ENCODE measurements around the gene GID4.

The GID4 gene

DNA sequence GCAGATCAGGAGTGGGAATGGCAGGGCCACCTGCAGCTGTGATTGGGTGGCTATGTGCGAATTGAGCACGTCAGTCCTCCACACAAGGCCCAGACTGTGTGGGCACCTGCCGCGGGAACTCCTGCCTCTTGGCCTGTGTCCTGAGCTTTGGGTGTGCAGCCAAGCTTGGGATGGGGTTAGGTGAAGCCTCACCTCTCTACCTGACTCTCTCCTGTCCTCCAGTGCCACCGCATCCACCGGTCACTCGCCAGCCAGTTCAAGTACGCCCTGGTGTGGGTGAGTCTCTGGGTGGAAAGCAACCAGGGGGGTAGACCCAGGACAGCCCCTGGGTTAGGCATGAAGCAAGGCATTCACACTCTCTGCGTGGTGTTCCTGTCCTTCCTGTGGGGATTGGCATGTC lies 67.0 kb downstream of the GID4 start:
- TF ChIP-seq, protein P1, sequence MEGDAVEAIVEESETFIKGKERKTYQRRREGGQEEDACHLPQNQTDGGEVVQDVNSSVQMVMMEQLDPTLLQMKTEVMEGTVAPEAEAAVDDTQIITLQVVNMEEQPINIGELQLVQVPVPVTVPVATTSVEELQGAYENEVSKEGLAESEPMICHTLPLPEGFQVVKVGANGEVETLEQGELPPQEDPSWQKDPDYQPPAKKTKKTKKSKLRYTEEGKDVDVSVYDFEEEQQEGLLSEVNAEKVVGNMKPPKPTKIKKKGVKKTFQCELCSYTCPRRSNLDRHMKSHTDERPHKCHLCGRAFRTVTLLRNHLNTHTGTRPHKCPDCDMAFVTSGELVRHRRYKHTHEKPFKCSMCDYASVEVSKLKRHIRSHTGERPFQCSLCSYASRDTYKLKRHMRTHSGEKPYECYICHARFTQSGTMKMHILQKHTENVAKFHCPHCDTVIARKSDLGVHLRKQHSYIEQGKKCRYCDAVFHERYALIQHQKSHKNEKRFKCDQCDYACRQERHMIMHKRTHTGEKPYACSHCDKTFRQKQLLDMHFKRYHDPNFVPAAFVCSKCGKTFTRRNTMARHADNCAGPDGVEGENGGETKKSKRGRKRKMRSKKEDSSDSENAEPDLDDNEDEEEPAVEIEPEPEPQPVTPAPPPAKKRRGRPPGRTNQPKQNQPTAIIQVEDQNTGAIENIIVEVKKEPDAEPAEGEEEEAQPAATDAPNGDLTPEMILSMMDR (IDR thresholded peaks at IDR 0.05), result no peak
- Histone ChIP-seq H3K4me3 (no peak overlapping the region), H3K27ac (no peak overlapping the region)
- DNase-seq (ENCODE audit: low spot score), result no peak

DNA sequence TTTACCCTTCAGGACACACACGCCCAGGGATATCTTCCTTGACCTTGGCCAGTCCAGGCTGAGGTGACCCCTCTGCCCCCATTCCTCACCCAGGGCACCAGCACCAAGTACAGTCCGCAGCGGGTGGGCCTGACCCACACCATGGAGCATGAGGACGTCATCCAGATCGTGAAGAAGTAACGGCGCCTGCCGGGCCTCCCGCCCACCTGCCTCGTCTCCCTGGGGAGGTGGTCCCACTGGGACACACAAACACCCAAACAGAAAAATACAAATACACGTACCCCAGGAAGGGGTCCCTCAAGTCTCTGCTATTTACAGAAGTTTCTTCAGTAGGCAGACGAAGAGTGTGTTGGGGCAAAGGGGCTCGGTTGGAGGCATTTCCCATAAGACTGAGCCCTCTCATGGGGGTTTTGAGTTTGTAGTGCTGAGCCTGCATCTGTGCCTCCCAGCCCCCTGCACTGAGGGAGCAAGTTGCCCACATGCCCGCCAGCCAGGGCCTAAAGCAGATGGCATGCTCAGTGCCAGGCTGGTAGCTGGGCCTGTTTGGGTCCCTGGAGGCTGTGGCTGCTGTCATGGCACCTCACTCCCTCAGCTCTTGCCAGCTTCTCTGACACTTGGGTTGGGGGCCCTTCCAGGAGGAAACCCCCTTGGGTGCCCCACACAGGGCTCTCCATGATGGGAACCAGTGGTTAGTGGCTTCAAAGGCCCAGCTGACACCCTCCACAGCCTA lies 68.0 kb downstream of the GID4 start:
- Histone ChIP-seq H3K4me3 (no peak overlapping the region), H3K27ac (no peak overlapping the region)
- DNase-seq (ENCODE audit: low spot score), result no peak
- TF ChIP-seq, protein P1 (IDR thresholded peaks at IDR 0.05), result no peak

DNA sequence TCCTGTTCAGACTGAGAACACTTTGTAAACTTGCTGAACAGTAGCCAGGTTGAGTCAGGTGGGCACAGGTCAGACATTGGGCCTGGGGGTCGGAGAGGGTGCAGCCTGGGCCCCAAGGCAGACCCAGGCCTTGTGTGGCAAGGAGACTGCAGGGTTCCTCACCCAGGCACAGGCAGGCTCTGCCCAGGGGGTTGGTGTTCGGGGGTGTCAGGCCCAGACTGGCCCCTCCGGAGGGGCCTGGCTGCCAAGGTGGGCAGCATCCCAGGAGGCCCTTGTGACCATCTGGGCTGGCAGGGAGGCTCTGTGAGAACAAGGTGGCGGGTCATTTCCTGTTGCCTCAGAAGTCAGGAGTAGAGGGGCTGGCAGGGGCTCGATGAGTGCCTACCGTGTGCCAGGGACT lies 68.8 kb downstream of the GID4 start:
- H3K27ac ChIP-seq, result no peak overlapping the region
- H3K4me3 ChIP-seq, result no peak overlapping the region
- TF ChIP-seq, protein P1 (IDR thresholded peaks at IDR 0.05), result no peak
- no peak for DNase-seq (ENCODE audit: low spot score)

DNA sequence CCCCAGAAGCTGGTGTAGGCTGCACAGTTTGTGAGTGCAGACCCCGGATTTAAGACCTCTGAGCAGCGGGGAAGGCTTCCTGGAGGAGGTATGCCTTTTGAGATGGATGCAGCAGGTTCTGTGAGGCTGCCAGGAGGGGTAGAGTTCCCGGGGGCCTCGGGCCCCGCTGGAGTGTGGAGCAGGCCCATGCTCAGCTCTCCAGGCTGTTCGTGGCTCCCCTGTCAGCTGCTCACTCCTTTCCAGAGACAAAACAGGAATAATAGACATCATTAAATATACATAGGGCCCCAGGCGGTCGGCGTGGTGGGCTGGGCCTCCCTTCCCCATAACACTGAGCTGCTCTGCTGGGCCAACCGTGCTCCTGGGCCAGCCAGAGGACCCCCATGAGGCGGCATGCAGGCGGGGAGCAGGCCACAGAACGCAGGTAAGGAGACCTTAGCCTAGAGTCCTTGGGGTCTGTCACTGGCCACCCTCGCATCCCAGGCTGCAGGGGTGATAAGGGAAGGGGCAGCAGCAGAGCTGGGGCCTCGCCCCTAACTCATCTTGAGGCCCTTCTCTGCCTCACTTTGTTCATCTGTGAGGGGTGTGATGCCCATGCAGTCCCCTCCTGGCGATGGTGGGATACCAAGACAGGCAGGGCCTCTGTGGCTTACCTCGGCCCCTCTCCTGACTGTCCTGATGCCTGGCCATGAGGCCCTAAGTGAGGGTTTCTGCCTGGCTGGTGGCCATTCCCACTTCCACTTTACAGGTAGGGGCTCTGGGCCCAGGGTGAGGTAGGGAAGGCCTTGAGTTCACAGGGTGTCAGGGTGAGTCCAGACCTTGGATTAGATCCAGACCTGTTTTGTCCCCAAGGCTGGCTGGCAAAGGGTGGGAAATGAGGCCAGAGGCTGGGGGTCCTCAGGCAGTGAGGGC lies 69.4 kb downstream of the GID4 start, which contains the start of gene MYO15A:
MYO15A (plus strand) TSS at position 356 of the 912 bp plus-strand sequence. CDS start 10,045 bp downstream, outside the sequence.
- TF ChIP-seq, protein P1 (IDR thresholded peaks at IDR 0.05), result no peak
- DNase-seq (ENCODE audit: low spot score), result no peak

DNA sequence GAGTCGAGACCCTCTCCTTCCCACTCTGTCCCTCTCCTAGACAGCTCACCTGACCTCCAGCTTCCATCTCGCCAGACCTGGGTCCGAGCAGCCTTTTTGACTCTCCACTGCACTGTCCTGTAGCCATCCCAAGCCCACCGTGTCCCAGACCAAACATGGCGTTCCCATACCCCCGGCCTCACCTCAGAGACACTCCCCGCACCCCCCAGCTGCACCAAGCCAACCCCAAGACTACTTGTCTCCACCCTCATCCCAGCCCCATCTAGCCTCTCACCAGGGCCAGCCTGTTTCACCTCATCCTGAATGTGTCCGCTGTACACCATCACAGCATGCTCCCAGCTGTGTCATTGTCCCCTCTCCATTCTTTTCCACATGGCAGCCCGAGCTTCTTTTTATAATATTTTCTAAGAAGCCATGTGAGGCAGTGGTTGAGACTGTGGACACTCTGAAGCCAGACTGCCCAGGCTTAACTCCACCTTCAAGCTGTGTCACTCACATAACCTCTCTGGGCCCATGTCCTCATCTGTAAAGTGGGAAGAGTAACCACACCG lies 70.8 kb downstream of the GID4 start:
- no peak overlapping the region for H3K4me3 ChIP-seq
- no peak overlapping the region for H3K27ac ChIP-seq
- TF ChIP-seq, protein P1 (IDR thresholded peaks at IDR 0.05), result no peak
- DNase-seq (ENCODE audit: low spot score), result no peak

More for the DNA sequence above, 69.4 kb downstream of the GID4 start, which contains the start of gene MYO15A:
- H3K4me3 ChIP-seq, result no peak within 1 kb of the TSS
- no peak within 1 kb of the TSS for H3K27ac ChIP-seq

DNA sequence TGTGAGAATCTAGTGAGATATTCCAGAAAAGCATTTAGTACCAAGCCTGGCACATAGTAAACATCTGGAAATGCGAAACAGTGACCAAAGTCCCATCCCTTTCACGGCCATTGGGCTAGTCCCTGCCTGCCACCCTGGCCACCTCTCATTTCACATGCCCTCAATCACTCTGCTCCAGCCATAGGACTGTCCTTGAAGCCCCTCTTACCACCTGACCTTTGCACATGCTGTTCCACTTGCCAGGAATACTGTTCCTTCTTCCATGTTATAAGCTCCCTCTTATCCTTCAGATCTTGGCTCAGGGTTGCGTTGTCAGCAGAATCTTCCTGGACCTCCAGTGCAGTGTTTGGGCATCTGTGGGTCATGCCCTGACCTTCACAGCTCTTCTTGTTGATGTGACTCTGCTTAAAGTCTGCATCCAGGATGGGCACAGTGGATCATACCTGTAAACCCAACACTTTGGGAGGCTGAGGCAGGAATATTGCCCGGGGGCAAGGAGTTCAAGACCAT lies 71.5 kb downstream of the GID4 start:
- no peak overlapping the region for H3K27ac ChIP-seq
- H3K4me3 ChIP-seq, result no peak overlapping the region
- TF ChIP-seq, protein P1 (IDR thresholded peaks at IDR 0.05), result no peak
- no peak for DNase-seq (ENCODE audit: low spot score)
